NB4 (cell line): ENCODE measurements around the gene NEK8.

Experiments used
- DNase-seq: peaks from one replicate; pipeline ENCODE4 v3.0.0; 2010; ENCODE audit warnings: low read depth
- H3K4me3 ChIP-seq: one replicate; pipeline ENCODE4 v1.5.1; 2011; ENCODE audit warnings: mild to moderate bottlenecking, low read depth, low read length, moderate library complexity
- CTCF ChIP-seq: IDR thresholded peaks from one replicate; pipeline ENCODE4 v1.5.1; 2012; ENCODE audit warnings: low read depth, low read length
- MAX ChIP-seq: IDR thresholded peaks from 2 replicates; pipeline ENCODE4 v1.6.1; 2011; ENCODE audit warnings: low read depth, low read length
- MYC ChIP-seq: IDR thresholded peaks from 2 replicates; pipeline ENCODE4 v1.6.1; 2011; ENCODE audit warnings: low read depth, low read length
- POLR2A ChIP-seq: IDR thresholded peaks from 2 replicates; pipeline ENCODE4 v1.6.1; 2011; ENCODE audit warnings: mild to moderate bottlenecking; ENCODE audit not compliant: insufficient read length; ENCODE audit errors: extremely low read depth

NEK8 gene

DNA sequence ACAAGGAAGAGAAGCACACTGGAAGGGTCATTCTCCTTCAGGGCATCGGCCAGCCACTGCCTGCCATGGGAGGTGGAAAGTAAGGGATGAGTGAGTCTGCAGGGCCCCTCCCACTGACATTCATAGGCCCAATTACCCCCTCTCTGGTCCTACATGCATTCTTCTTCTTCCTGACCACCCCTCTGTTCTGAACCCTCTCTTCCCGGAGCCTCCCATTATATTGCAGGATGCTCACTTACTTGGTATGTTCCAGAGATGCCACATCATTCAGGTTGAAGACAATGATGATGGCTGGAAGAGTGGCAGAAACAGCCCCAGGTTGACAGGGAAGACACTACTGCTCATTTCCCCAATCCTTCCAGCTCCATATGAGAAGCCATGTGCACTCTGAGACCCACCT lies 13.4 kb upstream of the NEK8 start:
- no peak for TF ChIP-seq MAX
- TF ChIP-seq POLR2A: no peak
- TF ChIP-seq CTCF: no peak
- TF ChIP-seq MYC: no peak
- no peak overlapping the region for H3K4me3 ChIP-seq
- no peak for DNase-seq

DNA sequence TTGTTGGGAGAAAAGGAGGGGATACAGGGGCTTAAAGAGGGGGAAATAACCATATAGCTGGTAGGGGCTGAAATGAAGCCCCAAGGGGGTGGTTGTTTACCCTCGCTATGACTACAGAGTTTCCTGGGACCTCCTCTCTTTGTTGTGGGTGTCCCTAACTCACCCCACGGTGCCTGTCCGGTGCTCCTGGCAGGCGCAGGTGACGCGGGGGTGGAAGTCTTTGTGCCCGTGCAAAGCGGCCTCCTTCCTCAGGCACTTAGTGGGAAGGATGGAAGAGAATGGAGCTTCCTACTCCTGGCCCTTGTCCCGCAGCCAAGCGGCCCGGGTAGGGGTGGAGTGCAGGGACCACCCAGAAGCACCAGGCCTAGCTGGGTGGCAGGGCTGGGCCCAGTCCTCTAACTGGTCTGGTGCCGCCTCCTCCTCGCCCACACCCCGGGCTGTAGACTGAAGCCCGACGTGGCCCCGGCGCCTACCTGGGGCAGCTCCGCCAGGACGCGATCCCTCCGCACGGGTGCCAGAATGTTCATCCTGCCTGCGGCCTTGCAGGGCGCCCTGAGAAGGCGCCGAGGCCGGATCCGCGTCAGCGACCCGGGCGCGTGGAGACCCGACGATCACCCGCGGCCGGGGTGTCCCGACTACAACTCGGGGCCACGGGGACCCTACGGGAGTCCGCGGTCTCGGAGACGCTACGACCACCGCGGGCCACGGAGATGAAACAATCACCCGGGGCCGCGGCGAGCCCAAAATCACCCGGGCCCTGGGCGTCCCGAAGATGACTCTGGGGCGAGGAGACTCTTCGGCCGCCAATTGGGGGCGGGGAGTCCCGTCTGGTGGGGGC lies 11.6 kb upstream of the NEK8 start:
- DNase-seq: no peak
- no peak overlapping the region for H3K4me3 ChIP-seq

GRCh38 chr17:28717578-28718332 lies 10.8 kb upstream of the NEK8 start, which contains the start of gene RAB34:
RAB34 (minus strand) TSS chr17:28717868; CDS start chr17:28717266, 602 bp downstream.
- H3K4me3 ChIP-seq: no peak within 1 kb of the TSS
- TF ChIP-seq POLR2A: no peak
- no peak for TF ChIP-seq CTCF
- TF ChIP-seq MYC: no peak
- TF ChIP-seq MAX: no peak
- no peak for DNase-seq

More for the DNA sequence above, 11.6 kb upstream of the NEK8 start:
- no peak for TF ChIP-seq POLR2A
- TF ChIP-seq MAX: no peak
- no peak for TF ChIP-seq MYC
- no peak for TF ChIP-seq CTCF

- TF ChIP-seq MAX (no peak), CTCF (no peak), MYC (no peak), POLR2A (no peak)
- H3K4me3 ChIP-seq: no peak overlapping the region
- DNase-seq: no peak
Observed at GRCh38 chr17:28718333-28719020, 10.1 kb upstream of the NEK8 start.

GRCh38 chr17:28719021-28719433 lies 9.6 kb upstream of the NEK8 start:
- peak overlapping the region; percentile 80 for H3K4me3 ChIP-seq
- DNase-seq: no peak
- TF ChIP-seq MYC (no peak), CTCF (no peak), POLR2A (no peak), MAX (no peak)
